ENCODE results near the gene CCNG2. TPM values are rescaled to one million over a fixed set of nuclear protein-coding genes. Genes with fewer than 3 reads are reported as not detected.

CCNG2 gene
- total and polyA plus RNA-seq, 2 of the 13 experiments (the other 11 are each of a cell fraction or from before 2014, with no cell fraction given) = 3.9 to 11.5 TPM

- TF ChIP-seq ZMAT3 (CRISPR knock-in tag; conservative IDR thresholded peaks at IDR 0.05) (peak; percentile 73; the same call in 1 of the 2 replicates), MATR3 (CRISPR knock-in tag; IDR thresholded peaks at IDR 0.05) (no peak), ZNF737 (CRISPR knock-in tag; IDR thresholded peaks at IDR 0.05; ENCODE audit: borderline replicate concordance) (no peak), PITX1 (CRISPR knock-in tag; IDR thresholded peaks at IDR 0.05) (peak; percentile 49; the same call in 1 of the 2 replicates), FIP1L1 (IDR thresholded peaks at IDR 0.05; ENCODE audit: borderline replicate concordance, insufficient read depth, low read depth, low read length) (no peak; the same call in 1 of the 2 replicates), RBFOX2 (IDR thresholded peaks at IDR 0.05; ENCODE audit: low read depth, low read length) (peak; percentile 78), ZNF782 (CRISPR knock-in tag; IDR thresholded peaks at IDR 0.05; ENCODE audit: borderline replicate concordance) (no peak), TBL1XR1 (IDR thresholded peaks at IDR 0.05; ENCODE audit: borderline replicate concordance, low read length, partially characterized antibody) (no peak), TMF1 (CRISPR knock-in tag; IDR thresholded peaks at IDR 0.05; ENCODE audit: low read depth) (peak; percentile 75; the same call in 1 of the 2 replicates), ZFP36L1 (CRISPR knock-in tag; IDR thresholded peaks at IDR 0.05) (0 out of 2 replicates have a peak, but pooled peaks have one; percentile 55), THAP11 (CRISPR knock-in tag; IDR thresholded peaks at IDR 0.05) (peak; percentile 55), E2F1 (CRISPR knock-in tag; IDR thresholded peaks at IDR 0.05) (peak; percentile 55; the same call in 1 of the 2 replicates), ZNF251 (CRISPR knock-in tag; IDR thresholded peaks at IDR 0.05) (no peak), ZNF430 (CRISPR knock-in tag; IDR thresholded peaks at IDR 0.05) (peak; percentile 61; the same call in 1 of the 2 replicates), NCOA2 (CRISPR knock-in tag; IDR thresholded peaks at IDR 0.05) (no peak), ZBTB40 (IDR thresholded peaks at IDR 0.05) (no peak), ZBTB40 (CRISPR knock-in tag; IDR thresholded peaks at IDR 0.05) (peak; percentile 63; the same call in 1 of the 2 replicates), ATF4 (CRISPR knock-in tag; IDR thresholded peaks at IDR 0.05) (peak in 1 of 2 experiments; percentile 61; a peak in 2 of 4 replicates)
These were observed at the start of gene CCNG2 (continued) for GRCh38 chr4:77156912-77157858.

Data from HepG2 (cell line).